Colonic mucosa (tissue), 4 donors: Measurements from ENCODE around the gene F8. TPM values are rescaled to one million over a fixed set of nuclear protein-coding genes. Genes with fewer than 3 reads are reported as not detected.

Experiments
- DNase-seq: peaks from one replicate; pipeline ENCODE4 v3.0.0-alpha.2; 2020
- H3K27ac ChIP-seq: fragments of 200-600 bp; one replicate; pipeline ENCODE4 v1.8.0; 2021
- H3K27me3 ChIP-seq: fragments of 200-600 bp; one replicate; pipeline ENCODE4 v1.8.0; 2021
- H3K36me3 ChIP-seq: fragments of 200-600 bp; one replicate; pipeline ENCODE4 v1.8.0; 2021
- H3K4me1 ChIP-seq: fragments of 200-600 bp; one replicate; pipeline ENCODE4 v1.8.0; 2021; ENCODE audit warnings: mild to moderate bottlenecking
- H3K4me3 ChIP-seq: fragments of 200-600 bp; one replicate; pipeline ENCODE4 v1.8.0; 2021
- H3K9ac ChIP-seq, 2 donors: one replicate each; pipeline ENCODE4 v1.7.0; 2013; ENCODE audit warnings: control low read depth in 2 of 2, low read depth in 2 of 2, low read length in 2 of 2
- H3K9me3 ChIP-seq: fragments of 200-600 bp; one replicate; pipeline ENCODE4 v1.8.0; 2021
- CTCF ChIP-seq: fragments of 200-600 bp; IDR thresholded peaks from one replicate; pipeline ENCODE4 v1.8.0; 2022; ENCODE audit warnings: antibody characterized with exemption, mild to moderate bottlenecking
- intact Hi-C: fragments of 100-400 bp; cut with DNase I; formaldehyde crosslinking; loops from one replicate; pipeline ENCODE4 v1.14.1; 2022
- total RNA-seq, 2 donors: library from RNA; stranded (reverse); fragmentation: NEBNext Ultra II Directional in 1 of 2; extraction: Animal tissue kit (Norgen Biotek cat#: 25700) in 1 of 2; gene quantifications; one replicate each; pipeline ENCODE4 v1.2.1, GENCODE V29; 2021
- donor health status: healthy.
- donor health status: DM: no; HTN: no; CAD: no.
- donor health status: DM: no; HTN: no; CAD: no.

F8 gene
- total RNA-seq, 2 donors from 2014 or later, result 2.3 to 3.5 TPM

DNA sequence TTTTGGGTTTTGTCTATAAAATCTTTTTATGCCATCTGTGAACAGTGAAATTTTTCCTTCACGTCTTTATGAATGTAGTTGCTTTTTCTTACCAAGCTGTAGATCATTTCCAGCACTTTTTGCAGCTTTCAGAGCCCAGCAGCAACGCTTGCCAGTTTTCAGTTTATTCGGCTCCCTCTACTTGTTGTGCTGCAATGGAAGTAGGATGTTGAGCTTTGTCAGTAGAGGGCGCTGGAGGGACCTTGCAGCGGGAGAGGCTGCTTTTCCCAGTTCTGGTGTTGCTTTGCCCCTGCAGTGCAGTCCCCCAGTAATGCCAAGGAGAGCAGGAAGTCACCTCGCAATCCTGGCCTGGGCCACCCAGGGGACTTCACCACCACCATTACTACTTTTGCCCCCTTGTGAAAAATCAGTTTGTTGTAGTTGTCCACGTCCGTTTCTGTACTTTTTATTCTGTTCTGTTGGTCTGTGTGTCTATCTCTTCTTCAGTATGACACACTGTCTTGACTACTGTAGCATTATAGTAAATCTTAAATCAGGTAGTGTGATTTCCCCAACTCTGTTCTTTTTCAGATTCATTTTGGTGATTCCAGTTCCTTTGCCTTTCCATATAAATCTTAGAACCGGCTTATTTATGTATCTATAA is 26.6 kb upstream of the F8 start:
- peak; percentile 71 for DNase-seq
- no peaks in the 10 kb centered on the region for H3K36me3 ChIP-seq
- no peak overlapping the region for H3K27ac ChIP-seq
- no peak overlapping the region for H3K4me3 ChIP-seq
- H3K27me3 ChIP-seq, result no peaks in the 10 kb centered on the region
- no peaks in the 10 kb centered on the region for H3K9me3 ChIP-seq
- peak; percentile 46 for TF ChIP-seq CTCF
- H3K4me1 ChIP-seq, result no peaks in the 10 kb centered on the region
- intact Hi-C loops, result no loop called here
- no peak overlapping the region for H3K9ac ChIP-seq

DNA sequence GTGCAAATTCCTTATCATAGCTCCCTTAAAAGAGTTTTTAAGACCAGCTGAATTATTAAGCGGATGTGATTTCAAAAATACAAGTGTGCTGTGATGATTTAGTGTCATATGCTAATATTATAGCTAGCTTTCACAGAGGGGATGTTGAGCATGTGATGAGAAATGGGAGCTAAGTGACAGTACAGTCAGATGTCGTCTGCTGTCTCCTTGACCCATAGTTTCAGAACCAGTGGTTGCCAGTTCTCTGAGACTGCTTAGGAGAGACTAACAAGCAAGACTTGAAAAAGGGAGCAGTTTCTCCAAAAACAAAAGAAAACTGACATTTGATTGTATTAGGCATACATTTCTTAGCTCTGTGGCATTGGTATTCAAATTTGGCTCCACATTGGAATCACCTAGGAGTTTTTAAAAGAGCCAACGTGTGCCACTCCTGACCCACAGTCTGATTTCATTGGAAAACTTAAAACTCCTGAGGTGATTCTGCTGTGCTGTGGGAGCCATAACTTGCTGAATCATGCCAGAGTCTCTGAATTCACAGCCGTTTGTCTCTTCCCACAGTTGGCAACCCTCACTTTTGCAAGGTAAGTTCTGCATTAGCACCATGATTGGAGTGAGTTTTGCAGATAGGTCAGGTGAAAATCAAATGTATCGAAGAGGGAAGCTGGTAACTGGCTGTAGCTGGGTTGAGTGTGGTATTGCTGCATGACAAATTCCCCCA is 24.4 kb upstream of the F8 start:
- Histone ChIP-seq H3K4me3 (no peak overlapping the region), H3K9me3 (no peaks in the 10 kb centered on the region), H3K4me1 (no peaks in the 10 kb centered on the region), H3K27me3 (no peaks in the 10 kb centered on the region), H3K36me3 (no peaks in the 10 kb centered on the region), H3K9ac (no peak overlapping the region), H3K27ac (no peak overlapping the region)
- intact Hi-C loops, result no loop called here
- no peak for TF ChIP-seq CTCF
- no peak for DNase-seq

DNA sequence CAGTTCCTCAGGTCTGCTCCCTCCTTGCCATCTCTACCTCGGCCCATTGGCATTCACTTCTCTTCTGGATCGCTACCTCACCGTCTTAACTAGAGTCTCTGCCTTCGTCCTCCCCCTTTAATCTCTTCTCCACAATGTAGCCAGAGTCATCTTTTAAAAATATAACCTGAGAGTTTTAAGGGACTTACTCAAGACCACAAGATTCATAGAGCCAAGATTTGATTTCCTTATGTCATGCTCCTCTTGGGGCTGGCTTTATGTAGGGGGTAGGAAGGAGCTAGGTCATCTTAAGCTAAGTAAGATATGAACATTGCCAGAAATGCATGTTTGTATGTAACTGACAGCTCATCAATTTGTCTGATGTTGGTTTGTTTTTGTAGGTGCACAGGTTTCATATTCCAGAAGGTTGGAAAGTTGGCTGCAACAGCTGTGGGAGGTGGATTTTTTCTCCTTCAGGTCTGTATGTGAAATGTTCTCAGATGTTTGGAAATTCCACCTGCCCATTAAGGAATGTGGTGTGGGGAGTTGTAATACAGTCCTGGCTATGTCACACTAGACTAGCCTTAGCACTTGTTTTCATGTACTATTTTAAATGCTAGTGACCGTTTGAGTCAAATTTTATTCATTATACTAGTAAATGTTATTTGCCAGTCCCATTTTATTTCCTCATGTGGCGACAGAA is 23.7 kb upstream of the F8 start:
- intact Hi-C loops, result no loop called here
- Histone ChIP-seq H3K27me3 (no peaks in the 10 kb centered on the region), H3K4me3 (no peak overlapping the region), H3K27ac (no peak overlapping the region), H3K4me1 (no peaks in the 10 kb centered on the region), H3K36me3 (no peaks in the 10 kb centered on the region), H3K9ac (no peak overlapping the region), H3K9me3 (no peaks in the 10 kb centered on the region)
- TF ChIP-seq CTCF, result no peak
- DNase-seq, result no peak

GRCh38 chrX:155035688-155036087 is 13.2 kb upstream of the F8 start:
- Histone ChIP-seq H3K4me1 (no peaks in the 10 kb centered on the region), H3K9me3 (no peaks in the 10 kb centered on the region), H3K27me3 (no peaks in the 10 kb centered on the region), H3K9ac (no peak overlapping the region), H3K4me3 (no peak overlapping the region), H3K36me3 (peaks cover 7% of the 10 kb centered on the region), H3K27ac (no peak overlapping the region)
- intact Hi-C loops, result no loop called here
- no peak for DNase-seq
- TF ChIP-seq CTCF, result no peak

DNA sequence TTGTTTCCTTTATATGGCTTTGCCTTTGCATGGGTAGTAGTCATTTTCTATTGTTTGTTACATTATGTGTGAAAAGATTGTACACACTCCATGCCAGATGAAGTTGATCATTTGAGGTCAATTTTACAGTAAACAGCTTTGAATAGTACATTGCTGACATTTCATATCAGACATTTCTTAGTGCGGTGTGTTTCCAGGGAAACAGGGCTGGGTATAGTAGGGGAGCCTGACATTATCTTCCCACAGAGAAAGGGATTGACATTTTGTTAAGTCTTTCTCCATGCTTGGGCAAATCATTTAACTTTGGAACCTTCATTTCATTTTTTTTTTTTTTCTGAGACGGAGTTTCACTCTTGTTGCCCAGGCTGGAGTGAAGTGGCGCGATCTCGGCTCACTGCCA is 9.1 kb upstream of the F8 start:
- Histone ChIP-seq H3K4me1 (peaks cover 4% of the 10 kb centered on the region), H3K9ac (no peak overlapping the region), H3K9me3 (no peaks in the 10 kb centered on the region), H3K36me3 (peaks cover 7% of the 10 kb centered on the region), H3K27ac (no peak overlapping the region), H3K27me3 (no peaks in the 10 kb centered on the region), H3K4me3 (no peak overlapping the region)
- no peak for DNase-seq
- intact Hi-C loops, result no loop called here
- TF ChIP-seq CTCF, result no peak
